Esophagus (tissue), 2 donors: ENCODE data around the gene TMEM117. TPM values are rescaled to one million over a fixed set of nuclear protein-coding genes. Genes with fewer than 3 reads are reported as not detected.

ENCODE experiments used
- H3K27ac ChIP-seq, 2 donors: one replicate each; pipeline ENCODE4 v1.5.1; 2013; ENCODE audit warnings: low read depth in 2 of 2, mild to moderate bottlenecking in 2 of 2, inconsistent platforms in 1 of 2, low read length in 1 of 2, moderate library complexity in 1 of 2
- H3K27me3 ChIP-seq, 2 donors: one replicate each; pipeline ENCODE4 v1.6.1; 2013; ENCODE audit warnings: low read length in 2 of 2, control low read depth in 1 of 2, mild to moderate bottlenecking in 1 of 2; ENCODE audit not compliant: insufficient read depth in 2 of 2, control insufficient read depth in 1 of 2
- H3K36me3 ChIP-seq, 2 donors: one replicate each; pipeline ENCODE4 v1.6.1; 2013; ENCODE audit warnings: low read length in 1 of 2; ENCODE audit not compliant: control insufficient read depth in 2 of 2, insufficient read depth in 2 of 2
- H3K4me1 ChIP-seq, 2 donors: one replicate each; pipeline ENCODE4 v1.6.1; 2013; ENCODE audit warnings: low read length in 1 of 2; ENCODE audit not compliant: control insufficient read depth in 2 of 2, insufficient read depth in 2 of 2
- H3K4me3 ChIP-seq, 2 donors: one replicate each; pipeline ENCODE4 v1.5.1; 2013; ENCODE audit warnings: low read length in 2 of 2, mild to moderate bottlenecking in 2 of 2, low read depth in 1 of 2, moderate library complexity in 1 of 2
- H3K9me3 ChIP-seq, 2 donors: one replicate each; pipeline ENCODE4 v1.6.1; 2013; ENCODE audit warnings: mild to moderate bottlenecking in 2 of 2, low read depth in 1 of 2, low read length in 1 of 2, moderate library complexity in 1 of 2; ENCODE audit not compliant: control insufficient read depth in 2 of 2, insufficient read depth in 1 of 2
- WGBS, 2 donors: extraction: QIAGEN DNeasy Blood & Tissue Kit; methylation state at CpG; one replicate each; pipeline ENCODE4 v1.1.7; 2013; 5-methylcytosine and 5-hydroxymethylcytosine counted together
- polyA plus RNA-seq, 2 donors: library from polyadenylated mRNA; stranded (reverse); fragments of 200-250 nt; gene quantifications; one replicate each; pipeline ENCODE4 v1.2.3, GENCODE V29; 2013
- donor health status: healthy with polysubstance abuse.
- donor health status: Bipolar disorder and iron deficiency.

TMEM117 gene
- polyA plus RNA-seq, 2 donors, result 5.2 to 6.6 TPM

DNA sequence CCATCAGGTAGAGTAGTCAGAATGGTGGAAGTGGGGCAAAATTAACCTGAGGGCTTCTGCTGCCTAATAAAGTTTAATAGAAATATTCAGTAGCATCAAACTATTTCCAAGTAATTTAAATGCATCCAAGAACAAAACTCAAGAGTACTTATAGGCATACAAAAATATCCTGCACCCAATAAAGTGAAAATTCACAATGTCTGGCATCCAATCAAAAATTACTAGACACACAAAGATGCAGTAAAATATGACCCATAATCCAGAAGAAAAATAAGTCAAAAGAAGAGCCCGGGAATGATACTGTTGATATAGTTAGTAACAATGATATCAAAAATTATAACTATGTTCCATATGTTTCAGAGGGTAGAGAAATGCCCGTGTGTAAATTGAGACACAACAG is 95.3 kb downstream of the TMEM117 start:
- Histone ChIP-seq H3K9me3 (no peaks in the 10 kb centered on the region), H3K4me3 (no peak overlapping the region), H3K27ac (no peak overlapping the region), H3K36me3 (no peaks in the 10 kb centered on the region), H3K4me1 (no peaks in the 10 kb centered on the region), H3K27me3 (no peaks in the 10 kb centered on the region)
- WGBS, 2 donors, result 94 to 99% methylated on average over 2 of the region's 2 CpGs

DNA sequence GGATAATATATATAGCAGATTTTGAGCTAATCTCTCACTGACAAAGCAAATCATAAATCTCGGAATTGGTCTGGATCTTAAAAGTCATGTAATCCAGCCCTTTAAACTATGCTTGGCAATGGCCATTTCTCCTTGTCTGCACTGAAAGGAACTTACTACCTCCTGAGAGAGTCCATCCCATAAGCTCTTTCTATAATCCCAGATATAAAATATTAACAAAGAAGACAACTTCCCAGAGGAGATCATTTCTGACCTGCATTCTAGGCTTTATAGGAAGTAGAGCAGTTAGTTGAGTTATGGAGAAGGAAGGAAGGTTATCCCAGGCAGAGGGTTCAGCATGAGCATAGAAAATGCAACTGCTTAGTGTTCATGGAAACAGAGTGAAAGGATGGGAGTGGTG is 99.7 kb downstream of the TMEM117 start:
- H3K4me1 ChIP-seq, result no peaks in the 10 kb centered on the region
- WGBS, 2 donors, result 89 to 97% methylated on average over 1 of the region's 1 CpG
- no peaks in the 10 kb centered on the region for H3K36me3 ChIP-seq
- no peak overlapping the region for H3K4me3 ChIP-seq
- no peaks in the 10 kb centered on the region for H3K27me3 ChIP-seq
- H3K27ac ChIP-seq, result no peak overlapping the region
- no peaks in the 10 kb centered on the region for H3K9me3 ChIP-seq

DNA sequence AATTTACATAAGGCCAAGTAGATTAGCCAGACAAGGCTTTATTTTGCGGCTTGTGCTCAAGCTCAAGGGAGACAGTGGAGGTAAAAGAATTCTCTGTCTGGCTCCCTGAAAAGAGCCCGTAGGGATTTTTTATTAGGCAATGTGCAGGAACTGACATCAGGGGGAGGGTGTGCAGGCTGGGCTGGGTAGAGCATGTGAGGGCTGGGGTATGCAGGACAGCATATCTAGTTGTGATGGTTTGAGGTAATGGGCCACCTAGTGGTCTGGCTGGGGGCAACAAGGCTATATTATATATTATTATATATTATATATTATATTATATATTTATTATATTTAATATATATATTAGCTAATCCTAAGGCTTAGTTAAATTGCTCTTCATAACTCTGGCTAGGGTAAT is 102.1 kb downstream of the TMEM117 start:
- Histone ChIP-seq H3K27me3 (no peaks in the 10 kb centered on the region), H3K4me3 (no peak overlapping the region), H3K36me3 (no peaks in the 10 kb centered on the region), H3K4me1 (no peaks in the 10 kb centered on the region), H3K9me3 (no peaks in the 10 kb centered on the region), H3K27ac (no peak overlapping the region)
- WGBS, 2 donors, result 80 to 84% methylated on average over 2 of the region's 2 CpGs

DNA sequence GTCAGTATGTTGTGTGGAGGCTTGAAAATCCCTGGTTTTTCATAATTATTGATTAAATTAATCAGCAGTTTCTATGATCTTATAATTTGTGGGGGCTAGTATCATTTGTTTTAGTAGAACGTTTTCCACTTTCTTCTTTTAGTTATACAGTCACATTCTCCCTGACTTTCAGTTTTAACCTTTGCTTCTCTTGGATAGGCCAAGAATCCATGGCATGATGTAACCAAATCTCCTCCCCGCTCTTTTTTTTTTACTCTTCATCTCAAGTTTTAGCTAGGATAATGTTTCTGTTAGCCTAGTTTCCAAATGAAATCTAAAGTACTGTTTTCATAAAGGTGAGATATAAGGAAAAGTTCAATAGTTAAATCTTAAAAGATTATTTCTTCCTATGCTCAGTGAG is 106.5 kb downstream of the TMEM117 start:
- H3K36me3 ChIP-seq, result no peaks in the 10 kb centered on the region
- WGBS, 2 donors, result 72 to 78% methylated on average over 2 of the region's 2 CpGs
- H3K4me1 ChIP-seq, result no peaks in the 10 kb centered on the region
- no peak overlapping the region for H3K27ac ChIP-seq
- no peak overlapping the region for H3K4me3 ChIP-seq
- H3K27me3 ChIP-seq, result no peaks in the 10 kb centered on the region
- no peaks in the 10 kb centered on the region for H3K9me3 ChIP-seq

DNA sequence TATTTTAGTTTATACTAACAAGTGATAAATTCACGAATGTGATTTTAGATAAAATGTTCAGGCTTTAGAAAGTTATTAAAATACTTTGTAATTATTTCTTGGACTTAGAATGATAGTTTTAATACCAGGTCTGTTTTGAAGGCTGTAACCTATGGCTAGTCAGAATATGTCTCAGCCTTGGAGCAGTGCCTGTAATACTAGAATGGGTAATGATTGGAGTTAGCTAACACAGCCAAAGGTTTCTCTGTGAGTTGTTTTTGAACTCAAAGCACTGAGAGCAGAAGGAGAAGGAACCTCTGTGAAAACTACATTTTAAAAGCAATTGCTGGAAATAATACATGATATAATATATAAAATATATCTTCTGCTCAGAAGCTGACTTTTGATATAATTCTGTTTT is 110.1 kb downstream of the TMEM117 start:
- H3K36me3 ChIP-seq, result no peaks in the 10 kb centered on the region
- H3K4me1 ChIP-seq, result no peaks in the 10 kb centered on the region
- H3K27me3 ChIP-seq, result no peaks in the 10 kb centered on the region
- no peaks in the 10 kb centered on the region for H3K9me3 ChIP-seq
- no peak overlapping the region for H3K4me3 ChIP-seq
- 80 to 88% methylated on average over 1 of the region's 1 CpG for WGBS, 2 donors
- no peak overlapping the region for H3K27ac ChIP-seq

DNA sequence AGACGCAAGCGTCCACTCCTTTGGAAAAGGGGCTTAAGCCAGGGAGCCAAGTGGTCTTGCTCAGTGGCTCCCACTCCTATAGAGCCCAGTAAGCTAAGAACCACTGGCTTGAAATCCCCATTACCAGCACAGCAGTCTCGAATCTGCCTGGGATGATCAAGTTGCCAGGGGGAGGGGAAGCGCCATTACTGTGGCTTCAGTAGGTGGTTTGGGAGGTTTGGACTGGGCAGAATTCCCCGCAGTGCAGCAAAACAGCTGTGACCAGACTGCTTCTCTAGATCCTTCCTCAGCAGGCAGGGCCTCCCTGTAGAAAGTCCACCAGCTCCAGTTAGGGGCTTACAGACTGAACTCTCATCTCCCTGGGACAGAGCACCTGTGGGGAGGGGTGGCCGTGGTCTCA is 115.4 kb downstream of the TMEM117 start:
- Histone ChIP-seq H3K4me3 (no peak overlapping the region), H3K4me1 (no peaks in the 10 kb centered on the region), H3K36me3 (no peaks in the 10 kb centered on the region), H3K27me3 (no peaks in the 10 kb centered on the region), H3K27ac (no peak overlapping the region), H3K9me3 (peaks cover 0 to 3% of the 10 kb centered on the region in 2 donors)
- WGBS, 2 donors, result 89 to 90% methylated on average over 6 of the region's 6 CpGs

DNA sequence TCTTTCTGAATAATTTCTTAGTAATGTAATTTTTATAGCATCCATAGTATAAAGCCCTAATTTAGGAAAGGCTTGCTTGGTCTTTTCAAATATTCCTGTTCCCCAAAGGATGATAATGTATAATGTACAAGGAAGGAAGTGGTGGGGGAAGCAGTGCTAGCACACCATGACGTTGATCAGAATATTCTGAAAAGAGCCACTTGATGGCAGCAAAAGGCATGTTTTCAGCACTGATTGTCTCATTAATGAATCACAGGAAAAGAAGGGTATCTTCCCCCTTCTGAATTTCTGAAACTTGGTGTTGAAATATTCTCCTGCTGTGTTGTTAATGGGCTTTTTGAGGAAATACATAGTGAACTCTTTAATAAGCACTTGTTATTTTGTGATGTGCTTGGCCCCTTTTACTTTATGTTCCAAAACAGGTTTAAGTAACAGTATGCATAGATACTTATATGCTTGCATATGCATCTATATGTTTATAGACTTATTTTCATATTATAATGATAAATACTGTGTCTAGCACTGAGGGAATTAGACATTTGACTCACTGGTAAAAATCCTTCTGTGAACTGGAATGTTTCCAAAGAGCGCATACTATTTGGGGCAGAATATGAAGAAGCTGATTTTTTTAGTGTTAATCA is 122.0 kb downstream of the TMEM117 start:
- Histone ChIP-seq H3K9me3 (no peaks in the 10 kb centered on the region), H3K4me3 (no peak overlapping the region), H3K27me3 (no peaks in the 10 kb centered on the region), H3K4me1 (no peaks in the 10 kb centered on the region), H3K36me3 (no peaks in the 10 kb centered on the region), H3K27ac (no peak overlapping the region)
- WGBS, 2 donors, result 45 to 46% methylated on average over 2 of the region's 2 CpGs

DNA sequence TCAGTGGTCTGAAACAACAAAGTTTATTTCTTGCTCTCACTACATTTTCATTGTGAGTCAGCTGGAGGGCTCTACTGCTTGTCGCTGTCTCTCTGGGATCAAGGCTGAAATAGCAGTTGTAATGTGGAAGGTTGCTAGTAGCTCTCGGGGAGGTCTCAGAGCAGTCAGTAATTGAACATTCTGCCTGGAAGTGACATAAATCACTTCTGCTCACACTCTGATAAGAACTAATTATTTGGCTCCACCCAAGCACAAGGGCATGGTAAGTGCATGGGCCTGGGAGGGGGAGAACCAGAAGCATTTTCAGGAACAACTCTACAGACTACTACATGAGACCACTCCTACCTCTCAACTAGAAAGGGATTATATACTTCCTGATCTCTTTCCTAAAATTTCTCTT is 128.2 kb downstream of the TMEM117 start:
- H3K4me1 ChIP-seq, result no peaks in the 10 kb centered on the region
- H3K36me3 ChIP-seq, result no peaks in the 10 kb centered on the region
- WGBS, 2 donors, result 93 to 95% methylated on average over 2 of the region's 2 CpGs
- no peaks in the 10 kb centered on the region for H3K9me3 ChIP-seq
- H3K27me3 ChIP-seq, result no peaks in the 10 kb centered on the region
- no peak overlapping the region for H3K27ac ChIP-seq
- H3K4me3 ChIP-seq, result no peak overlapping the region

DNA sequence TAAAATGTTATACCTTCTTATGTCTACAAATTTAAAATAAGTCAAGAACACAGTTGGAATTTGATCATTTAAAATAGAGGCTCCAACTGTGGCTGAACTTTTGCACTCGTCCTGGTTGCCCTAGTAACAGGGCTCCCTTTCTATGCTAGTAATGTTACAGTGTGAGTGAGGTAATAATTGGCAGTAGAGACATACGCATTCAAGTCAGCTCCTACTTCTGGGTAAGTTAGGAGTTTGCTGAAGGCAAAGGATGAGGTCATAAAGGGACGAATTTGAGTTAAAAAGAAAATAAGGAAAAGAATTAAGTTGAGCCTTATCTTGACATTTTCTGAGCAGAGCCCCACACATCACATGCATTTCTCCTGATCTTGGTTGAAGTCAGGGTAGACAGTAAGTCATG is 129.1 kb downstream of the TMEM117 start:
- Histone ChIP-seq H3K36me3 (no peaks in the 10 kb centered on the region), H3K4me1 (no peaks in the 10 kb centered on the region), H3K4me3 (no peak overlapping the region), H3K27ac (no peak overlapping the region), H3K27me3 (no peaks in the 10 kb centered on the region), H3K9me3 (no peaks in the 10 kb centered on the region)
- WGBS, 2 donors, result 44 to 61% methylated on average over 3 of the region's 3 CpGs

DNA sequence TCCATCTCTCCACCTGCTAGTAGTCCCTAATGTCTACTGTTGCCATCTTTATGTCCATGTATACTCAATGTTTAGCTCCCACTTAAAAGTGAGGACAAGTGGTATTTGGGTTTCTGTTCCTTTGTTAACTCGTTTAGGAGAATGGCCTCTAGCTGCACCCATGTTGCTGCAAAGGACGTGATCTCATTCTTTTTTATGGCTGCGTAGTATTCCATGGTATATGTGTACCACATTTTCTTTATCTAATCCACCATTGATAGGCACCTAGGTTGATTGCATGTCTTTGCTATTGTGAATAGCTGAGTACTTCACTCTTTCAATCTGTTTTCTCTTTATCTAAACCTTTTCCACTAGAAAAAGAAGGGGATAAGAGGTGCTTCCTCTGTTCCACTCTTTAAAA is 130.0 kb downstream of the TMEM117 start:
- WGBS, 2 donors, result 79 to 92% methylated on average over 3 of the region's 3 CpGs
- no peak overlapping the region for H3K4me3 ChIP-seq
- no peaks in the 10 kb centered on the region for H3K9me3 ChIP-seq
- H3K27me3 ChIP-seq, result no peaks in the 10 kb centered on the region
- H3K4me1 ChIP-seq, result no peaks in the 10 kb centered on the region
- no peaks in the 10 kb centered on the region for H3K36me3 ChIP-seq
- no peak overlapping the region for H3K27ac ChIP-seq
